Measurements from ENCODE around the gene RELN. TPM values are rescaled to one million over a fixed set of nuclear protein-coding genes. Genes with fewer than 3 reads are reported as not detected.

The RELN gene
- total RNA-seq, 4 donors from 2014 or later, result 1.8 to 47.4 (median 6.7) TPM

GRCh38 chr7:103856929-103857328 is 132.5 kb downstream of the RELN start:
- Histone ChIP-seq H3K4me3 (no peak overlapping the region), H3K9me3 (no peaks in the 10 kb centered on the region), H3K36me3 (no peaks in the 10 kb centered on the region), H3K27ac (no peak overlapping the region), H3K4me1 (no peaks in the 10 kb centered on the region), H3K27me3 (no peaks in the 10 kb centered on the region)
- intact Hi-C loops (cut with DNase I; ENCODE audit: low total_unique reads), result no loop called here
- TF ChIP-seq POLR2A (IDR thresholded peaks at IDR 0.05), result no peak
- no peak for TF ChIP-seq CTCF (IDR thresholded peaks at IDR 0.05)
- no peak for DNase-seq

- Histone ChIP-seq H3K36me3 (no peaks in the 10 kb centered on the region), H3K27ac (no peak overlapping the region), H3K27me3 (no peaks in the 10 kb centered on the region), H3K4me1 (no peaks in the 10 kb centered on the region), H3K4me3 (no peak overlapping the region), H3K9me3 (no peaks in the 10 kb centered on the region)
- intact Hi-C loops (cut with DNase I; ENCODE audit: low total_unique reads), result no loop called here
- no peak for TF ChIP-seq POLR2A (IDR thresholded peaks at IDR 0.05)
- TF ChIP-seq CTCF (IDR thresholded peaks at IDR 0.05), result no peak
- no peak for DNase-seq
Observed at GRCh38 chr7:103855671-103856070, 133.8 kb downstream of the RELN start.

GRCh38 chr7:103854611-103855010 is 134.8 kb downstream of the RELN start:
- no peaks in the 10 kb centered on the region for H3K27me3 ChIP-seq
- no peaks in the 10 kb centered on the region for H3K4me1 ChIP-seq
- TF ChIP-seq CTCF (IDR thresholded peaks at IDR 0.05) (no peak), POLR2A (IDR thresholded peaks at IDR 0.05) (no peak)
- H3K4me3 ChIP-seq, result no peak overlapping the region
- intact Hi-C loops (cut with DNase I; ENCODE audit: low total_unique reads), result no loop called here
- DNase-seq, result no peak
- no peaks in the 10 kb centered on the region for H3K36me3 ChIP-seq
- H3K27ac ChIP-seq, result no peak overlapping the region
- no peaks in the 10 kb centered on the region for H3K9me3 ChIP-seq

- intact Hi-C loops (cut with DNase I; ENCODE audit: low total_unique reads), result no loop called here
- TF ChIP-seq CTCF (IDR thresholded peaks at IDR 0.05) (no peak), POLR2A (IDR thresholded peaks at IDR 0.05) (no peak)
- Histone ChIP-seq H3K27me3 (no peaks in the 10 kb centered on the region), H3K4me3 (no peak overlapping the region), H3K4me1 (no peaks in the 10 kb centered on the region), H3K36me3 (no peaks in the 10 kb centered on the region), H3K27ac (no peak overlapping the region), H3K9me3 (no peaks in the 10 kb centered on the region)
- no peak for DNase-seq
Observed at GRCh38 chr7:103851357-103851756, 138.1 kb downstream of the RELN start.

- no peaks in the 10 kb centered on the region for H3K9me3 ChIP-seq
- intact Hi-C loops (cut with DNase I; ENCODE audit: low total_unique reads), result no loop called here
- H3K36me3 ChIP-seq, result no peaks in the 10 kb centered on the region
- no peak overlapping the region for H3K27ac ChIP-seq
- H3K4me1 ChIP-seq, result no peaks in the 10 kb centered on the region
- no peak overlapping the region for H3K4me3 ChIP-seq
- no peak for DNase-seq
- H3K27me3 ChIP-seq, result no peaks in the 10 kb centered on the region
- TF ChIP-seq POLR2A (IDR thresholded peaks at IDR 0.05), result no peak
- TF ChIP-seq CTCF (IDR thresholded peaks at IDR 0.05), result no peak
Observed at GRCh38 chr7:103843689-103844480, 145.6 kb downstream of the RELN start.
